Measurements from ENCODE around the gene CNPY4.

The CNPY4 gene, protein sequence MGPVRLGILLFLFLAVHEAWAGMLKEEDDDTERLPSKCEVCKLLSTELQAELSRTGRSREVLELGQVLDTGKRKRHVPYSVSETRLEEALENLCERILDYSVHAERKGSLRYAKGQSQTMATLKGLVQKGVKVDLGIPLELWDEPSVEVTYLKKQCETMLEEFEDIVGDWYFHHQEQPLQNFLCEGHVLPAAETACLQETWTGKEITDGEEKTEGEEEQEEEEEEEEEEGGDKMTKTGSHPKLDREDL

DNA sequence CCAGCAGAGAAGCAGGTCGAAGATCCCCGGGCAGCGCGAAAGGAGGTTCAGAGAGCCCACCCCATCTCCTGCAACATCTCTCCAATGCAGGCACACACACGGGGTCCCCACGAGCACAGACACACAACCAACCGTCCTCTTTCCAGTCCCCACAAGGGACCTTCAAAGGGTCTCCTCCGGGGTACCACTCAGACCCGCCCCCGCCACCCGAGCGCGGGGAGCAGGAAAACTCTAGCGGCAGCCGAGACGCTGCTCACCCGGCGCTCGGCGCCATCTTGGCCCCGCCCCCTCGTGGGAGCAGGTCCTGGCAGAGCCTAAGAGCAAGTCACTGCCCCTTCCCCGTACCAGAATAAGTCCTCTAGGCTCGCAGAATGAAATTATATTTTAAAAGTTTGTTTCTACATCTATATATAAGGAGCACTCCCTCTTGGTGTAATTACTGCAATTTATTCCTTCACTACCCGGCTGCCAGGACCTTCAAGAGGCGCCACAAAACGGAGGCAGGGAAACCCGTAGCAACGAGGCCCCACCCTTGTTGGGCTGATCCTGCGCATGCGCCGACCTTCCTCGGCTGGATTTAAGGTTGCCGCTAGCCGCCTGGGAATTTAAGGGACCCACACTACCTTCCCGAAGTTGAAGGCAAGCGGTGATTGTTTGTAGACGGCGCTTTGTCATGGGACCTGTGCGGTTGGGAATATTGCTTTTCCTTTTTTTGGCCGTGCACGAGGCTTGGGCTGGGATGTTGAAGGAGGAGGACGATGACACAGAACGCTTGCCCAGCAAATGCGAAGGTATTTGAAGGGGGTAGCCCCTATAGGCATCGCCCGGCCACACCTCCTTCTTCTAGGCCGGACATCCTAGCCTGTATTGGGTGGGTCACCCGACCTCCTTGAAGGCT lies at the start of gene CNPY4, which contains the start of gene TAF6:
TSS of gene CNPY4 (plus strand) at position 563 of the 898 bp plus-strand sequence. CDS start at position 674, 111 bp downstream.
TSS of gene TAF6 (minus strand) at position 287 of the 898 bp plus-strand sequence. CDS start 5,149 bp downstream, outside the sequence.
- peak; percentile 96 for DNase-seq

DNA sequence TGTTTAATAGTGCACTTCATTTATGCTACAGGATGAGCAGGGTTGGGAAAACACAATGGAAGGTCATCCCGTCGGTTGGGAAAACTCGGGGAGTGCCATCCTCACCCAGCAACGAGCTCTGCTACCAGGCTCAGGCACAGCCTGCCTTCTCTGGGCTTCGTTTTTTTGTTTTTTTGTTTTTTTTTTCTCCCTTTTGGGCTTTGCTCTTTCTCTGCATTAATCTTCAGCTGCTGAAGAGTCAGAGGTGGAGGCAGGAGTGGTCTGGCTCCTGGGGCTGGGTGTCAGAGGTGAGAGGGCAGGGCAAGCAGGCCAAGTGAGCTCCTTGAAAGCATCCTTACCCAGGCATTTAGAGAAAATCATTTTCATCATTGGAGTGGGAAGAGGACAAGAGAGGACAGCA lies 49.4 kb upstream of the CNPY4 start:
- DNase-seq = no peak

DNA sequence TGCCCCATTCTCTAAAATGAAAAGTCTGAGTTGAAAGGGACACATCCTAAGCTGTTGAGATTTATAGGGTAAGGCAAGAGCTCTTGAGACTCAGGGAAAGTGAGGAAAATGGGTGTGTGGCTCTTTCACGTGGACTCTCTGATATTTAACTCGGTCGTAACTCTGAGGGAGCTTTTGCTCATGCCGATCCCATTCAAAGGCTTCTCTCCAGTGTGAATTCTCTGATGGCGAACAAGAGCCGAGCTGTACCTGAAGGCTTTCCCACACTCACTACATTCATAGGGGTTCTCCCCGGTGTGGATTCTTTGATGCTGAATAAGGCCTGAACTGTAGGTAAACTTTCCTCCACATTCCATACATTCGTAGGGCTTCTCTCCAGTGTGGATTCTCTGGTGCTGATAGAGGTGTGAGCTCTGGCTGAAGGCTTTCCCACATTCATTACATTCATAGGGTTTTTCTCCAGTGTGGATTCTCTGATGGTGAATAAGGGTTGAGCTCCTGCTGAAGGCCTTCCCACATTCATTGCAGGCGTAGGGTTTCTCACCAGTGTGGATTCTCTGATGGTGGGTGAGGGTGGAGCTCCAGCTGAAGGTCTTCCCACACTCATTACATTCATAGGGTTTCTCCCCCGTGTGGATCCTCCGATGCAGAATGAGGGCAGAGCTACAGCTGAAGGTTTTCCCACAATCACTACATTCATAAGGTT lies 48.3 kb upstream of the CNPY4 start:
- DNase-seq = no peak

DNA sequence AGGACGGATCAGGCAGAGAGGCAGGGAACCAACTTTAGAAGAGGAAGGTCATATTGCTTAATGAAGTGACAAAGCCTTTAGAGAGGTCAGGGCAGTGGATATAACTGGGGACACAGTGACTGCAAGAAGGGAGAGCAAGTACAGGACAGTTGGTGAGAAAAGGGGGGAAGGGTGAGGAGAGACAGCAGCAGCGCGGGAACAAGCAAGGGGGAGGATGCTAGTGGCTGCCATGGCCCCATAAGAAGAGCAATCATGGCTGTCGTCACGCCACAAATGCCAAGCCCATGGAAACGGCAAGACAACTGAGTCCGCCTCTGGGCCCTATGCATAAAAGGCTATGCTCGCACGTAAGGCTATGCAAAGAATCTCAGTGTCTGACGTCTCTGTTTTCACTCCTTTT lies 47.0 kb upstream of the CNPY4 start:
- DNase-seq = no peak

DNA sequence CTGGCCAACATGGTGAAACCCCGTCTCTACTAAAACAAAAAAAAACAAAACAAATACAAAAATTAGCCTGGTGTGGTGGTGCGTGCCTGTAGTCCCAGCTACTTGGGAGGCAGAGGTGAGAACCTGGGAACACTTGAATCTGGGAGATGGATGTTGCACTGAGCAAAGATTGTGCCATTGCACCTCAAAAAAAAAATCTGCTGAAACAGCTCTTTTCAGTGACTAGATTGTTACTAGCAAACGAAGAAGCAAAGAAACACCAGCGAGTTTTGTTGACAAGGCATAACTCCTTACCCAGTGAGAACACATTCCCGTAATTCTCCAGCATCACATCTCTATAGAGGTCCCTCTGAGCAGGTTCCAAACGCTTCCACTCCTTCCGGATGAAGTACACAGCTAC lies 44.6 kb upstream of the CNPY4 start:
- DNase-seq = no peak

DNA sequence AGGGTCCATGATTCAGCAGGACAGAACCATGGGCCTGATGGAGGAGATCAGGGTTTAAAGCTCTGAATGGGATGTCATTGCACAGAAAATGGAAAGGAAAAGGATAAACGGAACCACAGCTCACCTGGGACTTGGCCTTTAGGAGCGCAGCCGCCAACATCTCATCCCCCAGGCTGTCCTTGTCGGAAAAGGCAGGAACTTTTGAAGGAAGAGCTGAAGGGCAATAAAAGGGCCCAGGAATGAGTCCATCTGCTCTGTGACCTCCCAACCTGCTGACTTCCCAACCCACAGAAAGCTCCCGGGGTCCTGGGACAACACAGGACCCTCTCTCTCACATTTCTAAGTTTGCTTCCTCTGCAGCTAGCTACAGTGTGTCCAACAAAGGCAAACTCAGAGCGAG lies 44.0 kb upstream of the CNPY4 start:
- DNase-seq = no peak

DNA sequence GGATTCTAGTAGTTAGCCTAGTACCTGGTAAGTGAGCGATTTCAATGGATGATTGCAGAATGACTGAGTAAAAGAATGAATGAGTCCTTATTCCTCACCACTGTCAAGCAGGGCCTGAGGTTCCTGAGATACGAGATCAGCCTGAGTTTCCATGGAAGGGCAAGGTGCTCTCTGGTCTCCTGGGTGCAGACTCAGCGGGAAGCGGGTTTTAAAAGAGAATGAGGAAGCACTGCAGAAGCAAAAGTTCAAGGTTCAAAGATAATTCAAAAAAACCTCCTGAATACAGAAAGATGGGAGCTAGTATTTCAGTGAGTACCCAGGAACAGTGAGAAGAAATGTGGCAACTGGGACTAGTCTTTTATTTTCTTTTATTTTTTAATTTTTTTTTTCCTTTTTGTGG lies 42.2 kb upstream of the CNPY4 start:
- no peak for DNase-seq

DNA sequence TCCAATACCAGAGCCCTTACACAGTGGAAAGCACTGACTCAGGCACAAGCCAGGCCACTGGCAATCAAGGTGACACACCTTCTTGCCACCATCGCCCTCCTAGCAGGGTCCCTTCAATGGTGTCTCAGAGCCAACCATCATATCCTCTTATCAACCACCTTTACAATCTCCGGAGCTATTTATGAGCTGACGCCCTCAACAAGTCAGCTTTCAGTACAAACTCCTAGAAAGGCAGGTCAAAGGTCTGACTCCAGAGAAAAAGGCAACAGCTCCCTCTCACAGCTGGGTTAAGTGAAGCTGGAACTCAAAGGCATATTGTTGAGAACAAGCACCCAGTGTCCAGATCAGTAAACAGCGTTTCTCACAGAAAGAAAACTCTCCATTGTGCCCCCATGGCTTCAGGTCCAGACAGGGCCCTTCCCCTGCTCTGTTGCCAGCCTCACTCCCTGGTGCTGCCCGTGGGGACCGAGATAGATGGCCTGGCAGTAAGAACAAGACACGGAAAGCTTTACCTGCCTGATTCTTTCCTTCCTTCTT lies 40.3 kb upstream of the CNPY4 start:
- no peak for DNase-seq

DNA sequence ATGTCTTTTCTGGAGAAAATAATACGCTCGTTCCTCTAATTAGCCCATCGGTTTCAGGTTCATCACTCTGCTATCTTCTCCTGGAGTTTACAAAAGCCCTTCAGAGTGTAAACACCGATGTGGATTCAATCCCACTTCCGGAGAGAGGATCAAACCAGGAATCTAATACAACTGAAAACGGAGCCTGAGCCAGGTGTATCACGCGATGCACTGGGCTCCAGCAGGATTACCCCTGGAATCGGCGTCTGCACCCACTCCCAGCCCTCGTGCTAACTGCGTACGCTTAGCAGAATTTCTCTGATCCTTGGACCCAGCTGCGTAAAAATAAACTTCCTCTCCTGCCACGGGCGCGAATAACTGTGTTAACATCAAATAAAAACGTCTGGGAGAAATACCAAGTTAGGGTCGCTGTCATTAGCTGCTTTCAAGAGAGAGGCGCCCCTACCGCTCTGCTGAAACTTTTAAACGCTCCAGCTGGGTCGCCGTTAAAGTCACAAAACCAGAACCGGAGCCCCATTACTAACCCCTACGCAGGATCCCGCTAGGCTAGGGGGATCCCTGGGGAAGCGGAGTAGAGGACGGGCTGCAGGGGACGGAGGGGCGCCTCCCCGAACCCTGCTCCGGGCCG lies 38.4 kb upstream of the CNPY4 start:
- no peak for DNase-seq

DNA sequence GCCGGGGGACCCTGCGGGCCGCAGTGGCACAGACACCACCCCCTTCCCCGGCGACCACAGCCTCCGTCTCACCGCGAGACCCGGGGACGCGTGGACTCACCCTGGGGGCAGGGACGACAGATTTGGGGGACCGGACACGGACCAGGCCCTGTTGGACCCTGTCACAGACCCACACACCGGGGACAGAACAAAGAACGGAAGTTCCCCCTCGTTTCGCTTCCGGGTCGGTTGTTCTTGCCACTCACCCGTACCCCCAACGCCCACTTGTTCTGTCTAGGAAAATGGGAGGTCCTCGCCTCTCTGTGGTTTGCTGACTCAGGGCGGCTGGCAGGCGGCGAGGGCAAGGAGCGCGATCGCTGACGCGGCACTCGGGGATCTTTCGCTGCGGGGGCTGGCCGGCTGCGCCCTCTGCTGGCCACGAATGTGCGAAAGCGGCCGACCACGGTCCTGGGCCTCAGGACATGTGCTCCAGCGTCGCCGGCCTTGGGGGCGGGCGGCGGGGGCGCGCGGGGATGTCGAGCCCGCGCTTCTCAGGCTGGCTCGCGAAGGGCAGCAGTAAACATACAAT lies 37.8 kb upstream of the CNPY4 start, which contains the start of gene ZNF3:
TSS of gene ZNF3 (minus strand) at position 189 of the 568 bp plus-strand sequence. CDS start 4,366 bp downstream, outside the sequence.
- DNase-seq = peak; percentile 99

DNA sequence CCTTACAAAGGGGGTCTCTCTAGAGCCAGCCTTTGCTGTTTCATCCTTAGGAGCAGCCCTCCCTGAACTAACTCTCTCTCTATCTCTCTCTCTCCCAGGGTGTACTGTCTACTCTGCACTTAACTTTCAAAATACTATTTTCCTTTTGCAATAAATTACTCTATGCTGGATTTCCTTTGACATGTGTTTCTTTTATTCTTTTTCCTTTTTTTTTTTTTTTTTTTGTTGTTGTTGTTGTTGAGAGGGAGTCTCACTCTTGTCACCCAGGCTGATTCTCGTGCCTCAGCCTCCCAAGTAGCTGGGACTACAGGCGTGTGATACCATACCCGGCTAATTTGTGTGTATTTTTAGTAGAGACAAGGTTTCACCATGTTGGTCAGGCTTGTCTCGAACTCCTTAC lies 36.5 kb upstream of the CNPY4 start:
- DNase-seq = no peak

DNA sequence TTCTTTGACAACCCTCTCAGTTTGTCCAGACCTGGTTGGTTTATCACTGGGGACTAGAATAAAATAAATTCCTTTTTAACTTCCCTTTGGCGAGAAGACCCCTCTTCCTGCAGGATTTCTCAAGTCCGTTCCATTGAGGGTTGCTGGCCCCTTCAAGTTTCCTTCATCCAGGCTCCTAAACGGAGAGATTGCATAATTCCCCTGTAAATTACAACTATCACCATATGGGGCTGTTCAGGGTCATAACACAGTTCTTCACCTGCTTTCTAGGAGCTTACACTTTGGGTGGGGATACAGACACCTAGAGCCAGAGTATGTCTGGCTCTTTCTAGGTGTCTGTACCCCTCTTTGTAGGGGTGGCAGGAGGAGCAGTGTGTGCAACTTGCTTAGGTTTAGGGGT lies 33.9 kb upstream of the CNPY4 start:
- DNase-seq = no peak

DNA sequence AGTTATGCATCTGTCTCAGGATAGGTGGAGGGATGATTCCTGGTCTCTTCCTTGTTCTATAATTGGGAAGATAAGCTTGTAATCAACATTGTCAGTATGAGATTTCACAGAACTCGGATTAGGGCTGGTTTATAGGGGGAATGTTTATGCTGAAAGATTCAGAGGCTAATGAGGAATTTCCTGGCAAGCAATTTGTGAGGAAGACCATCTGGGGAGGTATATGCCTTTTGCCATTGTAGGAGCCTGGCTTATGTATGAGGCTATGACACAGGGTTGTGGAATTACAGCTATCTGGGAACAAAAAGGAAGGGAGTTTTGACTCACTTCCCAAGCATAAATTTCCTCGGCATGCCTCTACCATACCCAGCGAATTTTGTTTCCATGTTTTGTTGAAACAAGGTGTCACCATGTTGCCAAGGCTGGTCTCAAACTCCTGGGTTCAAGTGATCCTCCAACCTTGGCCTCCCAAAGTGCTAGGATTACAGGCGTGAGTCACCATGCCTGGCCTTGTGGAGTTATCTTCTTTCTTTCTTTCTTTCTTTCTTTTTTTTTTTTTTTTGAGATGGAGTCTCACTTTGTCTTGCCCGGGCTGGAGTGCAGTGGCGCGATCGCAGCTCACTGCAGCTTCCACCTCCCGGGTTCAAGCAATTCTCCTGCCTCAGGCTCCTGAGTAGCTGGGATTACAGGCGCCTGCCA lies 32.2 kb upstream of the CNPY4 start:
- DNase-seq = no peak

DNA sequence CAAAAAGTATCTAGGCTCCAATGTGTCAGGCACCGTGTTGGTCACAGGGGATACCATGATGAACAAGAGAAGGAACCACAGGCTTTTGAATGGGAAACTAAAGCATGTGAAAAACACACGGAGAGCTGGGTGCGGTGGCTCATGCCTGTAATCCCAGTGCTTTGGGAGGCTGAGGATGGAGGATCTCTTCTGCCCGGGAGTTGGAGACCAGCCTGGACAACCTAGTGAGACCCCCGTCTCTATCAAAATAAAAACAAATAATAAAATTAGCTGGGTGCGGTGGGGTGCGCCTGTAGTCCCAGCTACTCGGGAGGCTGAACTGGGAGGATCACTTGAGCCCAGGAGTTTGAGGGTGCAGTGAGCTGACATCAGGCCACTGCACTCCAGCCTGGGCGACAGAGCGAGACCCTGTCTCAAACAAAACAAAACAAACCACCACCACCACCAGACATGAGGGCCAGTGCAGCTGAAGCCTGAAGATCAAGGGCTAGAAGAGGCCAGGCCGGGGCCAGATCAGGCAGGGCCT lies 31.3 kb upstream of the CNPY4 start:
- no peak for DNase-seq

DNA sequence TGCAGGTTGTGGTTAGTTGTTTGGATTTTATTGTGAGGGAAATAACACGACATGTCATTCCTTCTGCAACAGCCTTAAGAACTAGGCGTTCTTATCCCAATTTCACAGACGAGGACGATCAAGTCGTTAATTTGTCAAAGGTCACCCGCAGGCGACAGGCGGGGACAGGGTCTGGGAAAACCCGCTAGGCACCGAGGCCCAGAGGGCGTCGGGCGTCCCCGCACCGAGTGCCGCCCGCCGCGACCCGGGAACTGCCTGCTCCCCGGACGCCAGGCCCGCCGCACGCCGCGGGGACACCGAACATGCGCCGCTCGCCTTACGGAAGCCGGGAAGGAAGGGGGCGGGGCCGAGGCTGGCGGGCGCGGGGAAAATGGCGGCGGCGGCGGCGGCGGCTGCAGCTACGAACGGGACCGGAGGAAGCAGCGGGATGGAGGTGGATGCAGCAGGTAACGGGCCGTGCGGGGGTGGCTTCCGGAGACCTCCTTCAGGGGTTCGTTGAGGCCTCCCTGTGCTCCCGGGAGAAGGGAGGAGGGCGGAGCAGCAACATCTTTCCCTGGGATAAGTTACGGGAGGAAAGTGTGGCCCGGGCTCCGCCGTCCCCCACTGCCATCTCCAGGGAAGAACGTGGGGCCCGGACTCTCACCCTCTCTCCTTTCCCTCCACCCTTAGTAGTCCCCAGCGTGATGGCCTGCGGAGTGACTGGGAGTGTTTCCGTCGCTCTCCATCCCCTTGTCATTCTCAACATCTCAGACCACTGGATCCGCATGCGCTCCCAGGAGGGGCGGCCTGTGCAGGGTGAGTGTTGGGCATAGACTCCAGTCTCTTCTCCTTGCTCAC lies 30.6 kb upstream of the CNPY4 start, which contains the start of gene COPS6:
TSS of gene COPS6 (plus strand) at position 349 of the 837 bp plus-strand sequence. CDS start at position 371, 22 bp downstream.
- peak; percentile 88 for DNase-seq

DNA sequence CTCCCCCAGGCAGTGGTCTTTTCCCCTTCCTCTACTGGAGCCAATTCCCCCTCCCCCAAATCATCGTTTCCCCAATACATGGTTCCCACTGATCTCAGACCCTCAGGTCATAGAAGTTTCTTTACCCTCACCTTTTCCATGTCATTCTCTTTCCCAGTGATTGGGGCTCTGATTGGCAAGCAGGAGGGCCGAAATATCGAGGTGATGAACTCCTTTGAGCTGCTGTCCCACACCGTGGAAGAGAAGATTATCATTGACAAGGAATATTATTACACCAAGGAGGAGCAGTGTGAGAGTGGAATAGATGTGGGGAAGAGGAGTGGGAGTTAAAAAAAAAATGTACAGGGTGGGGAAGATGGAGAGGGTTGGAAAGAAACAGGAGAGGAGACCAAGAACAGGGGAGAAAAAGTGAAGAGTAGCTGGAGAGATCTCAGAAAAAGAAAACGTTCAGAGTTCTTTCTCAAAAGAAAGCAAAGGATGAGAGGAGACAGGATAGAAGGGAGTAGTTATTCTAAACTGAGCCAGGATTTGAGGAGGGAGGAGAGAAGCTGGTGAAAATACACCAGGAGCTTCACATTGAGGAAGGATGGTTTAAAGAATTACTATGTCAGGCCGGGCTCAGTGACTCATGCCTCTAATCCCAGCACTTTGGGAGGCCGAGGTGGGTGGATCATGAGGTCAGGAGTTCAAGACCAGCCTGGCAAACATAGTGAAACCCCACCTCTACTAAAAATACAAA lies 29.8 kb upstream of the CNPY4 start:
- DNase-seq = no peak

DNA sequence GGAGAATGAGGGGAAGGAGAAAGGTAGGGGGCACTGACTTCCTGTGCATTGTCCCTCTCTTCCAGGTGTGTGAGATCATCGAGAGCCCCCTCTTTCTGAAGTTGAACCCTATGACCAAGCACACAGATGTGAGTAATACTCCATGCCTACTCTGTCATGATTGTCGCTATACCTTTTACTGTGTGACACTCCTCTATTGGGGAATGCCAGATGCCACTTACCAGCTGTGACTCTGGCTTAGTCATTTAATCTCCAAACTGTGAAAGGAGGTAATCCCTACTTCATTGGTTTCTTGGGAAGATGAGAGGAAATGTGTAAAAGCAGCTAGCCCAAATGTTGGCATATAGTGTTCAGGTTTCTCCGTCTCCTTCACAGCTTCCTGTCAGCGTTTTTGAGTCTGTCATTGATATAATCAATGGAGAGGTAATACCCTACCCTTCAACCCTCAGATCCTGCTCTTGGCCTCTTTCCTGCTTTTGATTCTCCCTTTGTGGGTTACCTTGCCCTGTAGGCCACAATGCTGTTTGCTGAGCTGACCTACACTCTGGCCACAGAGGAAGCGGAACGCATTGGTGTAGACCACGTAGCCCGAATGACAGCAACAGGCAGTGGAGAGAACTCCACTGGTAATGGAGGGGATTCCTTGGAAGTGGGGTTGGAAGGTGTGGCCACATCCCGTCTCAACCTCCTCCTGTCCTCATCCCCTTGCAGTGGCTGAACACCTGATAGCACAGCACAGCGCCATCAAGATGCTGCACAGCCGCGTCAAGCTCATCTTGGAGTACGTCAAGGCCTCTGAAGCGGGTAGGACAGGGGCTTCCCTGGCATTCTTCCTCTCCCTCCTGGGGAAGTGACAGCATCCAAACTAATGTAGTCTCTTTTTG lies 28.7 kb upstream of the CNPY4 start:
- DNase-seq = no peak

DNA sequence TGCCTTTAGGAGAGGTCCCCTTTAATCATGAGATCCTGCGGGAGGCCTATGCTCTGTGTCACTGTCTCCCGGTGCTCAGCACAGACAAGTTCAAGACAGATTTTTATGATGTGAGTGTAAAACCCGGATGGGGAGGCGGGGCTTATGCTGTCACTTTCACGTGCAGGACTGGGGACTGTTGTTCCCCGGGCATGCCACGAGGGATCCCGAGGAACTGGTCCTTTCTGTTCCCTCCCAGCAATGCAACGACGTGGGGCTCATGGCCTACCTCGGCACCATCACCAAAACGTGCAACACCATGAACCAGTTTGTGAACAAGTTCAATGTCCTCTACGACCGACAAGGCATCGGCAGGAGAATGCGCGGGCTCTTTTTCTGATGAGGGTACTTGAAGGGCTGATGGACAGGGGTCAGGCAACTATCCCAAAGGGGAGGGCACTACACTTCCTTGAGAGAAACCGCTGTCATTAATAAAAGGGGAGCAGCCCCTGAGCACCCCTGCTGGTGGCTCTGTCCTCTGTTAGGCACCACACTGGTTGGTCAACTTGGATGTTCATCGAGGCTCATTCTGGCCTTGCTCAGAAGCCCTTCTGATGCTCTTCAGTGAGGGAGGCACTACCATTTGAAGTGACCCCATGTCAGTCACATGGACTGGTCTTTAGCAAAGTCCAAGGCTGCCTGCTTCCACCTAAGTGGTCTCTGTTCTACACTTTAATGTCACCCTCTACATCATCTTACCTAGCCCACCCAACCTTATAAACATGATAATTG lies 27.8 kb upstream of the CNPY4 start:
- no peak for DNase-seq
